Measurements from ENCODE around the gene CTBP2. TPM values are rescaled to one million over a fixed set of nuclear protein-coding genes. Genes with fewer than 3 reads are reported as not detected.

The CTBP2 gene
- total and polyA plus RNA-seq, 4 donors: 3.4 to 59.2 (median 5.5) TPM

DNA sequence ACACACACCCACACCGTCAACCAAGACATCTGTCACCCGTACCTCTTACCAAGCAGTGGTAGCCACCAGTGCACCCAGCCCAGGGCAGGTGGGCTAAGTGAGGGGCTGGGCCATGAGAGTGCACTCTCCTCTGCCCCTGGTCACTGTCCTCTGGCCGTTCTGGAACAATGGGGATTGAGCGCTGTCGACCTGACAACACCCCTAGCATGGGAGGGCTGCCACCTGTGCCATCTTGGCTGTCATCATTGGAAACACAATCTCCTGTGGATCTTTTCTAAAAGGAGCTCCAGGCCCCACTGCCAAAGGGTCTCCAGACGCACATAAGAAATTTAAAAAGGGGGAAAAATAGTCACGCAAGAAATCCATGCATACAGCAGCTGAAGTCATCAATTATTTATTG, 80.1 kb downstream of the CTBP2 start:
- Histone ChIP-seq H3K36me3 (ENCODE audit: control insufficient read depth in 4 of 4, insufficient read depth in 3 of 4, low read depth in 1 of 4, low read length in 3 of 4) (no peaks in the 10 kb centered on the region), H3K27me3 (ENCODE audit: control insufficient read depth in 4 of 4, insufficient read depth in 4 of 4, low read length in 3 of 4) (no peaks in the 10 kb centered on the region), H3K4me3 (ENCODE audit: low read depth in 1 of 3, low read length in 3 of 3) (no peak overlapping the region), H3K9me3 (ENCODE audit: control insufficient read depth in 4 of 4, low read length in 3 of 4) (no peaks in the 10 kb centered on the region), H3K27ac (ENCODE audit: low read depth in 1 of 2, low read length in 2 of 2) (no peak overlapping the region), H3K4me1 (ENCODE audit: control insufficient read depth in 4 of 4, insufficient read depth in 4 of 4, low read length in 3 of 4) (peaks cover 7 to 13% (median 9%) of the 10 kb centered on the region in 4 donors), H3K9ac (ENCODE audit: low read depth in 1 of 2, low read length in 2 of 2) (no peak overlapping the region)
- TF ChIP-seq, protein P1, sequence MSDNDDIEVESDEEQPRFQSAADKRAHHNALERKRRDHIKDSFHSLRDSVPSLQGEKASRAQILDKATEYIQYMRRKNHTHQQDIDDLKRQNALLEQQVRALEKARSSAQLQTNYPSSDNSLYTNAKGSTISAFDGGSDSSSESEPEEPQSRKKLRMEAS (IDR thresholded peaks at IDR 0.05): no peak
- TF ChIP-seq, protein P2, sequence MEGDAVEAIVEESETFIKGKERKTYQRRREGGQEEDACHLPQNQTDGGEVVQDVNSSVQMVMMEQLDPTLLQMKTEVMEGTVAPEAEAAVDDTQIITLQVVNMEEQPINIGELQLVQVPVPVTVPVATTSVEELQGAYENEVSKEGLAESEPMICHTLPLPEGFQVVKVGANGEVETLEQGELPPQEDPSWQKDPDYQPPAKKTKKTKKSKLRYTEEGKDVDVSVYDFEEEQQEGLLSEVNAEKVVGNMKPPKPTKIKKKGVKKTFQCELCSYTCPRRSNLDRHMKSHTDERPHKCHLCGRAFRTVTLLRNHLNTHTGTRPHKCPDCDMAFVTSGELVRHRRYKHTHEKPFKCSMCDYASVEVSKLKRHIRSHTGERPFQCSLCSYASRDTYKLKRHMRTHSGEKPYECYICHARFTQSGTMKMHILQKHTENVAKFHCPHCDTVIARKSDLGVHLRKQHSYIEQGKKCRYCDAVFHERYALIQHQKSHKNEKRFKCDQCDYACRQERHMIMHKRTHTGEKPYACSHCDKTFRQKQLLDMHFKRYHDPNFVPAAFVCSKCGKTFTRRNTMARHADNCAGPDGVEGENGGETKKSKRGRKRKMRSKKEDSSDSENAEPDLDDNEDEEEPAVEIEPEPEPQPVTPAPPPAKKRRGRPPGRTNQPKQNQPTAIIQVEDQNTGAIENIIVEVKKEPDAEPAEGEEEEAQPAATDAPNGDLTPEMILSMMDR (IDR thresholded peaks at IDR 0.05; ENCODE audit: low read depth, low read length, missing input control): no peak
- no peak for TF ChIP-seq FOXA1 (IDR thresholded peaks at IDR 0.05)
- TF ChIP-seq HNF4G (IDR thresholded peaks at IDR 0.05): no peak
- TF ChIP-seq GABPA (IDR thresholded peaks at IDR 0.05 in 1 of 2, conservative IDR thresholded peaks at IDR 0.05 in 1 of 2): no peak
- TF ChIP-seq, protein P3, sequence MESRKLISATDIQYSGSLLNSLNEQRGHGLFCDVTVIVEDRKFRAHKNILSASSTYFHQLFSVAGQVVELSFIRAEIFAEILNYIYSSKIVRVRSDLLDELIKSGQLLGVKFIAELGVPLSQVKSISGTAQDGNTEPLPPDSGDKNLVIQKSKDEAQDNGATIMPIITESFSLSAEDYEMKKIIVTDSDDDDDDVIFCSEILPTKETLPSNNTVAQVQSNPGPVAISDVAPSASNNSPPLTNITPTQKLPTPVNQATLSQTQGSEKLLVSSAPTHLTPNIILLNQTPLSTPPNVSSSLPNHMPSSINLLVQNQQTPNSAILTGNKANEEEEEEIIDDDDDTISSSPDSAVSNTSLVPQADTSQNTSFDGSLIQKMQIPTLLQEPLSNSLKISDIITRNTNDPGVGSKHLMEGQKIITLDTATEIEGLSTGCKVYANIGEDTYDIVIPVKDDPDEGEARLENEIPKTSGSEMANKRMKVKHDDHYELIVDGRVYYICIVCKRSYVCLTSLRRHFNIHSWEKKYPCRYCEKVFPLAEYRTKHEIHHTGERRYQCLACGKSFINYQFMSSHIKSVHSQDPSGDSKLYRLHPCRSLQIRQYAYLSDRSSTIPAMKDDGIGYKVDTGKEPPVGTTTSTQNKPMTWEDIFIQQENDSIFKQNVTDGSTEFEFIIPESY (IDR thresholded peaks at IDR 0.05): no peak
- no peak for TF ChIP-seq HNF4A (conservative IDR thresholded peaks at IDR 0.05)
- no peak for TF ChIP-seq JUND (IDR thresholded peaks at IDR 0.05)
- no peak for TF ChIP-seq NR2F2 (IDR thresholded peaks at IDR 0.05)
- TF ChIP-seq FOXA2 (IDR thresholded peaks at IDR 0.05): no peak
- no peak for TF ChIP-seq RXRA (IDR thresholded peaks at IDR 0.05)
- TF ChIP-seq EGR1 (IDR thresholded peaks at IDR 0.05; ENCODE audit: low read depth in 2 of 2): no peak
- no peak for TF ChIP-seq TAF1 (conservative IDR thresholded peaks at IDR 0.05)
- TF ChIP-seq, protein P4, sequence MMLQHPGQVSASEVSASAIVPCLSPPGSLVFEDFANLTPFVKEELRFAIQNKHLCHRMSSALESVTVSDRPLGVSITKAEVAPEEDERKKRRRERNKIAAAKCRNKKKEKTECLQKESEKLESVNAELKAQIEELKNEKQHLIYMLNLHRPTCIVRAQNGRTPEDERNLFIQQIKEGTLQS (IDR thresholded peaks at IDR 0.05): no peak
- 90% methylated on average over 7 of the region's 7 CpGs for WGBS
- DNase-seq (ENCODE audit: low spot score): no peak

DNA sequence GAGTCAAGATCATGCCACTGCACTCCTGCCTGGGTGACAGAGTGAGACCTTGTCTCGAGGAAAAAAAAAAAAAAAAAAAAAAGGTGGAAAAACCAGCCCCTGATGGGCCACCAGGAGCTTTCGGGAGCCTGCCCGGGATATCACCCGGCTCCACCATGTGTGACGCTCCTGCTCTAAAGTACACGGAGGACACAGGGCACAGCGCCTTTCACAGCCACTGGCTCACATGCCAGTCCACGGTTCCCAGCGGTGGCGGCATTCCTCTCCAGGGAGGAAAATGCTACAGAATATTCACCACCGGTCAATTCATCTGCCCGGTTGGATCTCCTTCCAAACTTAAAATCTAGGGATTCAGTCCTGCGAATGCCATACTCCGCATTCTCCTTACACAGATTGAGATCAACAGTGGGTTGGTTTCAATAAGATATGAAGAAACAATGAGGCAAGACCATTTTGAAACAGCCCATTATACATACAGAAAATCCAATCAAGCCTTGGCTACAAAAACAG, 81.2 kb downstream of the CTBP2 start:
- no peak overlapping the region for H3K4me3 ChIP-seq (ENCODE audit: low read depth in 1 of 3, low read length in 3 of 3)
- no peaks in the 10 kb centered on the region for H3K9me3 ChIP-seq (ENCODE audit: control insufficient read depth in 4 of 4, low read length in 3 of 4)
- no peak overlapping the region for H3K9ac ChIP-seq (ENCODE audit: low read depth in 1 of 2, low read length in 2 of 2)
- peaks cover 0 to 5% (median 1%) of the 10 kb centered on the region in 4 donors for H3K4me1 ChIP-seq (ENCODE audit: control insufficient read depth in 4 of 4, insufficient read depth in 4 of 4, low read length in 3 of 4)
- no peaks in the 10 kb centered on the region for H3K36me3 ChIP-seq (ENCODE audit: control insufficient read depth in 4 of 4, insufficient read depth in 3 of 4, low read depth in 1 of 4, low read length in 3 of 4)
- H3K27ac ChIP-seq (ENCODE audit: low read depth in 1 of 2, low read length in 2 of 2): no peak overlapping the region
- 95% methylated on average over 14 of the region's 14 CpGs for WGBS
- H3K27me3 ChIP-seq (ENCODE audit: control insufficient read depth in 4 of 4, insufficient read depth in 4 of 4, low read length in 3 of 4): no peaks in the 10 kb centered on the region
- DNase-seq (ENCODE audit: low spot score): no peak
- TF ChIP-seq RAD21 (IDR thresholded peaks at IDR 0.05) (no peak), TAF1 (conservative IDR thresholded peaks at IDR 0.05) (no peak), NR2F2 (IDR thresholded peaks at IDR 0.05) (no peak), FOXA2 (IDR thresholded peaks at IDR 0.05) (no peak), HNF4G (IDR thresholded peaks at IDR 0.05) (no peak), SP1 (IDR thresholded peaks at IDR 0.05) (no peak), HNF4A (conservative IDR thresholded peaks at IDR 0.05) (no peak), JUND (IDR thresholded peaks at IDR 0.05) (no peak), RXRA (IDR thresholded peaks at IDR 0.05) (no peak), FOXA1 (IDR thresholded peaks at IDR 0.05) (no peak), YY1 (IDR thresholded peaks at IDR 0.05) (no peak), EGR1 (IDR thresholded peaks at IDR 0.05; ENCODE audit: low read depth in 2 of 2) (no peak)
- TF ChIP-seq, protein P4 (IDR thresholded peaks at IDR 0.05): no peak
- TF ChIP-seq, protein P1 (IDR thresholded peaks at IDR 0.05): no peak
- TF ChIP-seq, protein P3 (IDR thresholded peaks at IDR 0.05): no peak
- TF ChIP-seq, protein P5, sequence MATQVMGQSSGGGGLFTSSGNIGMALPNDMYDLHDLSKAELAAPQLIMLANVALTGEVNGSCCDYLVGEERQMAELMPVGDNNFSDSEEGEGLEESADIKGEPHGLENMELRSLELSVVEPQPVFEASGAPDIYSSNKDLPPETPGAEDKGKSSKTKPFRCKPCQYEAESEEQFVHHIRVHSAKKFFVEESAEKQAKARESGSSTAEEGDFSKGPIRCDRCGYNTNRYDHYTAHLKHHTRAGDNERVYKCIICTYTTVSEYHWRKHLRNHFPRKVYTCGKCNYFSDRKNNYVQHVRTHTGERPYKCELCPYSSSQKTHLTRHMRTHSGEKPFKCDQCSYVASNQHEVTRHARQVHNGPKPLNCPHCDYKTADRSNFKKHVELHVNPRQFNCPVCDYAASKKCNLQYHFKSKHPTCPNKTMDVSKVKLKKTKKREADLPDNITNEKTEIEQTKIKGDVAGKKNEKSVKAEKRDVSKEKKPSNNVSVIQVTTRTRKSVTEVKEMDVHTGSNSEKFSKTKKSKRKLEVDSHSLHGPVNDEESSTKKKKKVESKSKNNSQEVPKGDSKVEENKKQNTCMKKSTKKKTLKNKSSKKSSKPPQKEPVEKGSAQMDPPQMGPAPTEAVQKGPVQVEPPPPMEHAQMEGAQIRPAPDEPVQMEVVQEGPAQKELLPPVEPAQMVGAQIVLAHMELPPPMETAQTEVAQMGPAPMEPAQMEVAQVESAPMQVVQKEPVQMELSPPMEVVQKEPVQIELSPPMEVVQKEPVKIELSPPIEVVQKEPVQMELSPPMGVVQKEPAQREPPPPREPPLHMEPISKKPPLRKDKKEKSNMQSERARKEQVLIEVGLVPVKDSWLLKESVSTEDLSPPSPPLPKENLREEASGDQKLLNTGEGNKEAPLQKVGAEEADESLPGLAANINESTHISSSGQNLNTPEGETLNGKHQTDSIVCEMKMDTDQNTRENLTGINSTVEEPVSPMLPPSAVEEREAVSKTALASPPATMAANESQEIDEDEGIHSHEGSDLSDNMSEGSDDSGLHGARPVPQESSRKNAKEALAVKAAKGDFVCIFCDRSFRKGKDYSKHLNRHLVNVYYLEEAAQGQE (IDR thresholded peaks at IDR 0.05): no peak
